NK-92 (cell line): ENCODE data around the gene FZR1.
"Not testable (repeated sequence)": the region's sequence is repeated elsewhere in the genome, so short reads cannot be mapped to it uniquely, and the experiment has no call there.

Source experiments
- DNase-seq: peaks from one replicate; lab custom pipeline; 2025; ENCODE audit not compliant: unreplicated experiment; lab: John Stamatoyannopoulos, UW

FZR1 gene

DNA sequence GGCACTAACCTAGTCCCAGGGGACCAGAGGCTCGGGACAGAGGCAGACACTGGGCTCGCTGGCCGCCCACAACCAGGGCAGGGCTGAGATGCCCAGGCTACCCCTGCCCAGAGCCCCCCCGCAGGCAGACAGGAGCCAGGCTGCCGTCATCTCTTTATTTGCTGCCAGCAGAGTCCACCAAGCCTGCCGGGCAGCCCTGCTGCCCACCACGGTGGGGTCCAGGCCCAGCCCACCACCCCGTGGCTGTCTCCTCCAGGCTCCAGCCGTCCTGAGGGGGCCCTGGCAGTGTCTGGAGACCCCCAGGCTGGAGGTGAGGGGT, 37.9 kb downstream of the FZR1 start:
- no peak for DNase-seq

DNA sequence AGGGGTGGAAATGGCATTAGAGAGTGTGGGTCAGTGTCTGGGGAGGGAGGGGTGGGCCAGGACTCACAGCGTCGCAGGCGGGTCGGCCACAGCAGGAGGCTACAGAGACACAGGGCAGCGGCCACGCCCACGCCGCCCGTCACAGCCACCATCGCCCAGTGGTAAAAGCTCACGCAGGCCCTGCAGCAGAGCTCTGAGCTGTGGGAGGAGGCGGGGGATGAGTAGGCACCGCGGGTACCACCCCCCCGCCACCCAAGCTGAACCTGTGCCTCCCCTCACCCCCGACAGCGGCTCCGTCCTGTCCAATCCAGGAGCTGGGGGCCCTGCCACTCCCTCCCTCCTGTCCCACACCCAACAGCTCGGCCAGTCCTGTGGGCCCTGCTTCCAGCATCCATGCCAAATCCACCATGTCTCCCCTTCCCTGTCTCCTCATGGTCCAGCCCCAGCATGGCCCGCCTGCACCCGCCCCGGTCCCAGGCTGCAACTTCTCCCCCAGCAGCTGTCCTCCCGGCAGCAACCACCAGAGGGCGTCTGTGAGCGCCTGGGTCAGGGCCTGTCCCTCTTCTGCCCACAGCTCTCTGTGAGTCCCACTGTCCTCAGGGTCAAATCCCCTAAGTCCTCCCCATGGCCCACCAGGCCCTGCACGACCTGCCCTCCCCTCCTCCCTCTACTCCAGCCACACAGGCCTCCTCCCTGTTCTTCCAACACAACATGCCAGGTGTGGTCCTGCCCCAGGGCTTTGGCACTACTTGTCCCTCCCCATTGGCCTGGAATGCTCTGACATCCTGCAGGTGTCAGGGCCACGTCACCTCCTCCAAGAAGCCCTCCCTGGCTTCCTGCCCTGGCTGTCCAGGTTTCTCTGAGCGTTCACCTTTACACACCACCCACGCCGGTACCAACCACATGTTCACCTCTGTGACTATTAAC, 38.9 kb downstream of the FZR1 start:
- DNase-seq: no peak

- no peak for DNase-seq
Measured at GRCh38 chr19:3545669-3546034, 39.5 kb downstream of the FZR1 start.

GRCh38 chr19:3546119-3546518, 40.0 kb downstream of the FZR1 start:
- no peak for DNase-seq

GRCh38 chr19:3547301-3547731, 41.2 kb downstream of the FZR1 start:
- no peak for DNase-seq

DNA sequence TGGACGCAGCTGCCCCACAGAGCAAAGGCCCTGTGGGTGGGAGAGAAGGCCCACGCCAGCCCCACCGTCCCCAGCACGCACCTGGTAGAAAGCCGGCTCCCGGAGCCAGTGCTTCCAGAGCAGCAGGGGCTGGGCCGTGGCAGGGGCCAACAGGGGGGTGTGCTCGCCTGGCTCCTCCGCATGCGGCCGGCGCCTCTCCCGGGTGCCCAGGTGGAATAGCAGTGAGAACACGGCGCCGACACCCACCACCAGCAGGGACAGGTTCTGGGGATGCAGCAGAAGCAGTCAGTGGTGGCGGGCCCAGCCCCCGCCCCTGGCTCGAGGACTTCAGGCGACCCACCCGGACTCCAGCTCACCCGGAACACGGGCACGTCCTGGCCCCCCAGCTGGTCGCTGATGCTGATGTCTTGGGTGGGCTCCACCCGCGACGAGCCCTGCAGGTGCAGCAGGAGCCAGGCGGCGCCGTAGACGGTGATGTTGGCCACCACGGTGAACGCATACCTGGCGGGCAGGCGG, 41.7 kb downstream of the FZR1 start:
- DNase-seq: no peak

- no peak for DNase-seq
Measured at GRCh38 chr19:3548606-3549005, 42.5 kb downstream of the FZR1 start.

GRCh38 chr19:3549816-3550215, 43.7 kb downstream of the FZR1 start:
- no peak for DNase-seq

- DNase-seq: no peak
Measured at GRCh38 chr19:3550947-3551791, 45.1 kb downstream of the FZR1 start.

DNA sequence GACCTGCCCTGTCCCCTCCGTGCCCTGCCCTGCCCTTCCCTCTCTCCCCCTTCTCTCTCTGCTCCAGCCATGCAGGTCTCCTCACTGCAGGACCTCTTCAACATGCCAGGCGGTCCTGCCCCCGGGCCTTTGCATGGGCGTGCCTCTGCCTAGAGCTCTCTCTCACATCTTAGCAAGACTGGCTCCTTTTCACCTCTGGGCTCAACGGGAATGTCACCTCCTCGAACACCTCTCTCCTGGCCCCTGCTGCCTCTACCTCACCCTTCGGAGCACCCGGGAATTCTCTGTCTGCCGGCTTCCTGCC, 45.6 kb downstream of the FZR1 start:
- DNase-seq: no peak

- no peak for DNase-seq
Measured at GRCh38 chr19:3554254-3555083, 48.4 kb downstream of the FZR1 start.

DNA sequence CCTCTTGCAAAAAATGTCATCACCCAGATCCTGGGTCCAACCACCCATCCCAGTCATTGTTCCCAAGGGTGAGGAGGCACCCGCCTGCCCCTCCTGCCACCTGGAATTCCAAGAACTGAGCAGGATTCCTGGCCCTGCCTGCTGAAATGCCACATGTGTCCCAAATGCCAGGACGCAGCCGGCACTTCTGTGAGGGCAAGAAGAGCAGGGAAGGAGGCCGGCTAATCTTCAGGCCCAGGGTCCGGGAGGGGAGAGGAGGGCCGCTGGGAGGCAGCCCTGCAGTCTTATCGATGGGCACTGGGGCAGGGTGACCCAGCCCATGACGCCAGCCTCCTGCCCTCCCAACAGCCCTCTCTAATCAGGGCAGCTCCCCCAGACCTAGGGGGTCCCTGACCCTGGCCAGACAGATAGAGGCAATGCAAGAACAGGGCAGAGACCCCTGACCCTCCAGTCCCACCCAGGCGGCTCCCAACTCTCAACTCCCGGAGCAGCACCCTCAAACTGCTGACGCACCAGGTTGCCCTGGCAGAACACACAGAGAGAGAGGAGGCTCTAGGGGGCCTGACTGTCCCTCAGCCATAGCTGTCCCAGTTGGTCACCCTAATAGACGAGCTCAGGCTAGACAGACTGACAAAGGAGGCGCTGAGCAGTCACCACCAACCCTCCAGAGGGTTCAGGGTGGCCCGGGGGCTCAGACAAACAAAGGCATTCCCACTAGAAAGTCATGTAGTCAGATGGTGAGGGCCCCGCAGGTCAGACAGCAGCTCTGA, 49.7 kb downstream of the FZR1 start:
- DNase-seq: no peak

DNA sequence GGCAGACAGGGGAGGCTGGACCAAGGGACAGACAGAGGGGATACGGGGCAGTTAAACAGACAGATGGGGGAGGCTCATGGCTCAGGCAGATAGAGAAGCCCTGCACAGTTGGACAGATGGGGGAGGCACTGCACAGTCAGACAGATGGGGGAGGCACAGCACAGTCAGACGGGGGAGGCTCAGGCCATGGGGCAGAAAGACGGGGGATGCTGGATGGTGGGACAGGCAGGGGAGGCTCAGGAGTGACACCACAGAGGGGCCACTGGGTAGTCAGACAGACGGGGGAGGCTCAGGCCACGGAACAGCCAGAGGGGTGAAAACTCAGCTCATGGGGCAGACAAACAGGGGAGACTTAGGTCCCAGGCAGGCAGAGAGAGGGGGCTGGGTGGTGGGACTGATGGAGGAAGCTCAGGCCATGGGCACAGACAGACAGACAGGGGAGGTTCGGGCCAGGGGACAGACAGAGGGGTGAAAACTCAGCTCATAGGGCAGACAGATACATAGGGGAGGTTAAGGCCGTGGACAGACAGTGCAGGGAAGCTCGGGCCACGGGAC, 50.4 kb downstream of the FZR1 start:
- DNase-seq: no peak

DNA sequence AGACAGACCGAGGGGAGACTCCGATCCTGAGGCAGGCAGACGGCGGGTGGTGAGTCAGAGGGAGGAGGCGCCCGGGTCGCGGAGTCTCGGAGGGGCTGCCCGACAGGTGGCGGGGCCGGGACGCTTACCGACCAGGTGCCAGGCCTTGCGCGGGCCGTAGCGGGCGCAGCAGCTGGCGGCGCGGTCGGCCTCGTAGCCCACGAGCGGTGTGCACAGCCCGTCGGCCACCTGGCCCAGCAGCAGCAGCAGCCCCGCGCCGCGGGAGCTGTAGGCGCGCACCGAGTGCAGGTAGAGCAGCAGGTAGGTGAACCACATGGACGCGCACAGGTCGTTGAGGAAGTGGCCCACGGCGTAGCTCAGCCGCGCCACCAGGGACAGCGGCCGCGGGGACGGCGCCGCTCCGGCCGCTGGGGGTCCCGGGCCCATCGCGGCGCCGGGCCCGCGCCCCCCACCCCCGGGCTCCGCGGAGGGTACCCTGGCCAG, 50.9 kb downstream of the FZR1 start:
- no peak for DNase-seq

DNA sequence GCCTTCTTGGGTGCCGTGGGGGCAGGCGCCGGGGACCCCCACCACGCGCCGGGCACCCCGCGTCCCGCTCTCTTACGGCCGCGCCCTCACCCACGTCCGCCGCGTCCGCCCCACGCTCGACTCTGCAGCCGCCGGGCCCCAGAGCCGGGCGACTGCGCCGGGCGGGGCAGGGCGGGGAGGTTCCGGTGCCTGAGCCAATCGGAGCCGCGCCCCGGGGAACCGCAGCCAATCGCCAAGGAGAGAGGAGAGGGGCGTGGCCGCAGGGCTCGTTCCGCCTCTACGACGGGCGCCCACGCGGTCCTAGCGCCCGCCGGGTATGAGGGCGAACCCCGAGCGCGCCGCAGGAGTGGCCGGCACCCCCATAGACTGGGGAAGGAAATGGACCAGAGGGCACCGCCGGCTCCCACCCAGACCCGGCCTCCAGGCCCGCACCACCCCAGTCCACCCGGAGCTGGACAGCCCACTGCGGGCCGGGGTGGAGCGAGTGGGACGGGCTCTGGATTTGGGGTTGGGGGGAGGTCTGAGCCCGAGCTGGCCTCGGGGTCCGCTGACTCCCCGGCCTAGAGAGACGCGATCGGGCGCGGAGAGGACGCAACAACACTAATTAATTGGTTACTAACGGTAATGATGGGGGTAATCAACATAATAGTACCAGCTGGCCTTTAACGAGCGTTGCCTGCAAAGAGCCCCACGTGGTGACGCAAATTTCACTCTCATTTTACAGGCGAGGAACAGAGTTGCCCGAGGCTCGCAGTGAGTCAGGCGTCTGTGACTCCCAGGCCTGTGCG, 51.5 kb downstream of the FZR1 start, which contains the start of gene MFSD12:
Gene MFSD12, minus strand, starts transcription at position 126 of the 788 bp plus-strand sequence. CDS start 183 bp downstream, outside the sequence.
- DNase-seq: peak; percentile 60

GRCh38 chr19:3563709-3564524, 57.8 kb downstream of the FZR1 start:
- no peak for DNase-seq

- no peak for DNase-seq
Measured at GRCh38 chr19:3565139-3565538, 59.0 kb downstream of the FZR1 start.

DNA sequence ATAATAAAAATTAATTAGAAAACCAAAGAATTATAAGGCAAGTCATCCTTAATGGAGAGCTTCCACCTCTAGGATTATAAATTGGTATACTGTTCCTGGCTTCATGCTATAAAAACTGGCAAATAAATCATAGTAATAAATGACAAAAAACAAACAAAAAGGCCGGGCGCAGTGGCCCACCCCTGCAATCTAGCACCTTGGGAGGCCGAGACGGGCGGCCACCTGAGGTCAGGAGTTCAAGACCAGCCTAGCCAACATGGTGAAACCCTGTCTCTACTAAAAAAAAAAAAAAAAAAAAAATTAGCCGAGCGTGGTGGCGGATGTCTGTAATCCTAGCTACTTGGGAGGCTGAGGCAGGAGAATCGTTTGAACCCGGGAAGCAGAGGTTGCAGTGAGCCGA, 63.9 kb downstream of the FZR1 start:
- DNase-seq: not testable (repeated sequence)
